GM21786 (cell line): ENCODE measurements around the gene GLI3.

ENCODE experiments used
- ATAC-seq: cut with Tn5 transposase; IDR thresholded peaks from one replicate; pipeline ENCODE4 v1.9.1; 2021; ENCODE audit not compliant: unreplicated experiment

The GLI3 gene

GRCh38 chr7:41975849-41976248, 261.2 kb downstream of the GLI3 start:
- ATAC-seq = no peak

DNA sequence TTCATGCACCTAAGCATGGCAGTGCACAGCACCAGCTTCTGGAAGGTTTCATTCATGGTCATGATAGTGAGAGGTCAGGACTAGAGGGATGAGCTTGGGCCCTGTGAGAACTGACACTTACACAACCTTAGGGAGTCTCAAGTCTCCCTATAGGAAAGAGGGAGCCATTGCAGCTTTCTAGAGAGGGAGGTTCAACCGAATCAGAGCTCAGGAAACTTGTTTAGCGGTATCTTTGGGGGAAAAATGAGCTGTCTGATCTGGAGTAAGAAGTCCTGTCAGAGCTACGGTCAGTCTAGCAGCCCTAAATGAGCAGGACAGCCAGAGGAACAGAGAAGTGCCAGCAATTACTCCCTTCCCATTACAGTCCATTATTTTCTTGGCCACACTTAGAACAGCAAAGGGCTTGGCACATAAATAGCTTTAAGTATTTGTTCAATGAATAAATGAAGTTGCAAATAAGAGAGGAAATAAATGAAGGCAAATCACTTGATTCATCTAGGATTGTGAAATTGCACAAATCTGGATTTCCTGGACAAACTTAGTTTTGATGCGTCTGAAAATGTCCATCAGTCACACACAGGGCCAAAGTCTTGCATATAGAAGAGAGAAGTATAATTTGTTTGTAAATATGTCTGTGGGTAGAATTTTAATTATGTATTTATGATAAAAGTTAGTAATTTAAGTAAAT, 262.0 kb downstream of the GLI3 start:
- ATAC-seq = no peak

GRCh38 chr7:41973202-41973730, 263.7 kb downstream of the GLI3 start:
- ATAC-seq = no peak

GRCh38 chr7:41972776-41973175, 264.2 kb downstream of the GLI3 start:
- no peak for ATAC-seq

GRCh38 chr7:41972270-41972669, 264.7 kb downstream of the GLI3 start:
- no peak for ATAC-seq

DNA sequence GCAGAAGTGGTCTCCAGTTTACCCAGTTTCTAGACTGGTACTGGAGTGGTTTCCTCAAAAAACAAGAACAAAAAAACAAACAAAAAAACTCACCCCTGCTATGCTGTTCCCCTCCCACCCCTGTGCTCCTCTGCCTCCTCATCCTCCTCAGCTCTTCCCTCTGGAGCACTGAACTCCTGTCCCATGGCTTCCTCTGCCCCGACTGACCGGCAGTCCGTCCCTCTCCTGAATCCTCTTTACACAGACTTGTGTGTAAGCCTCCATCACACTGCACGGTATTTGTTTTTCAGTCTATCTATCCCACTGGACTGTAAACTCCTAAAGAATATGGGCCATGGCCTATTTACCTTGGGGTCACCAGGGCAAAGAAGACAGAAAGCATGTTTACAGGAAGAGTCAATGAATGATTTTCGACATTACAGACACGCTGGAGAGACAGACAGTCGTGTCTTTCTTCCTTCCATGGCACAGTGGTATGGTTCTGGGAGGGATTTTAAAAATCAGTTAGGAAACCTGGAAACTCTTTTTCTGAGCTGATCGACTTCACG, 265.3 kb downstream of the GLI3 start:
- no peak for ATAC-seq

GRCh38 chr7:41970941-41971340, 266.1 kb downstream of the GLI3 start:
- no peak for ATAC-seq

GRCh38 chr7:41969561-41970105, 267.4 kb downstream of the GLI3 start:
- no peak for ATAC-seq

GRCh38 chr7:41967156-41967555, 269.9 kb downstream of the GLI3 start:
- no peak for ATAC-seq

- ATAC-seq = no peak
Observed at GRCh38 chr7:41965951-41966505, 271.0 kb downstream of the GLI3 start.

- ATAC-seq = no peak
Observed at GRCh38 chr7:41964849-41965745, 271.9 kb downstream of the GLI3 start.

- ATAC-seq = no peak
Observed at GRCh38 chr7:41964183-41964753, 272.7 kb downstream of the GLI3 start.

DNA sequence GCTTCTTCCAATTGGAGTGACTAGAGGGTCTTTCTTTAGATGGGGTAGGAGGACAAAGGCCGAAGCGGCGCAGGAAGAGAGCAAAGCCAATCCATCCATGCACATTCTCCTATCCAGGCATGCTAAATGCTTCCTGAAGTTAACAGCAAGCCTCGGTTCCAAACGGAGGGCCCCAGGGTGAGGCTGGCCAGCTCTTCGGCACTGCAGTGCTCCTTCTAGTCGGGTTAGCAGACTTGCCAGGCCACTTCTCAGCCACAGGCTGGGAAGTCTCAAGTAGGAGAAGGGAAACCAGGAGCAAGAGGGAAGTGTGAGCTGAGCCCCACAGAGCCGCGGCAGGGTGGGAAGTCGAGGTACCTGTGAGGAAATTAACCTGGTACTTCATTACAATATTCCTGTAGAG, 280.3 kb downstream of the GLI3 start:
- no peak for ATAC-seq

DNA sequence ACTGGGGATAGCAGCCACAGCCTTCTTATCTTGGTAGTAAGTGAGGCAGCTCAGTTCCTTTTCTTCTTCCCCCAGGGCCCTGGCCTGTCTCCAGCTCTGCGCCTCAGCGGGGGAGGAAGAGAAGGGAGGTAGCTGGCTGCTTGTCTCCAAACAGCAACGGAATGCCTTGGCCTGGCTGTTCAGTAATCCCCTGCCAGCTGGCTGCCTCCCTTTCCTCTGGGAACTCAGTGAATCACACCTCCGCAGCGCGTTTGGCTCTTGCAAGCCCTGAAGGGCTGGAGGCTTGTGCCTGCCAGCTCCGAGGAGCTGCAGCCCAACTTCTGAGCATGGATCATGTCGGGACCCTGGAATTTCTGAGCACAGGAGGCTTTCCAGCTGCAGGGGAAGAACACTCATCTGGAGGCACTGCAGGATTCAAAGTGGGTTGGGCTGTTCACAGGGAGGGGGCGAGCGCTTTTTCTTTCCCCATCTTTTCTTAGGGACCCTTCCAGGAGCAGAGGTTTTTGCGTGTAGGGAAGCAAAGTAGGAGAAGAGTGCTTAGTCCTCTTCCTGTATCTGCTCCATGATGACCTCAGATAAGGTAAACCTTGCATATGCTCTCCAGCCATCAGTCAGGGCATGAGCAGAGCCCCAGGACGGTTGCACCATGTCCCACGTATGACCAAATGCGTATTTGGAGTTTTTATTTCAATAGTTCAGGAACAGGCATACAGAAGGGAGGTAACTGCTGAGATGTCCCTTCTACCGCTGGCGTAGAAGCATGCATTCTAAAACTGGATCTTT, 280.9 kb downstream of the GLI3 start:
- no peak for ATAC-seq

DNA sequence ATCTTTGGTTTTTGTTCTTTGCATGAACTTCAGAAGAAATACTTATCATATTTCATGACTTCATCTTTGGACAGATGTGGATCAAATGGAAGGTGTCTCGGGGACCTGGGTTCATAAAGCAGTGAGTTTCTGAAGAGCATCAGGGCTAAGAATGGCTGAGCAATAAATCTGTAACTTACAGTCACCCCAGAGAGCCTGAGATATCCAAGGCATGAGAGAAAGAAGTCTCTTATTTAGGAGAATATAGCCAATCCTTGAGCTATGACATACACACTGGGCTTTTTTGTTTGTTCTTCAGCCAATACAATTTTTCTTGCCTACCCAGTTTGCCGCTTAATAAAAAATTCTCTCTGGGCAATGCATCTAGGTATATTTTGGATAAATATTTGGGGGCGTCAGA, 281.6 kb downstream of the GLI3 start:
- no peak for ATAC-seq

DNA sequence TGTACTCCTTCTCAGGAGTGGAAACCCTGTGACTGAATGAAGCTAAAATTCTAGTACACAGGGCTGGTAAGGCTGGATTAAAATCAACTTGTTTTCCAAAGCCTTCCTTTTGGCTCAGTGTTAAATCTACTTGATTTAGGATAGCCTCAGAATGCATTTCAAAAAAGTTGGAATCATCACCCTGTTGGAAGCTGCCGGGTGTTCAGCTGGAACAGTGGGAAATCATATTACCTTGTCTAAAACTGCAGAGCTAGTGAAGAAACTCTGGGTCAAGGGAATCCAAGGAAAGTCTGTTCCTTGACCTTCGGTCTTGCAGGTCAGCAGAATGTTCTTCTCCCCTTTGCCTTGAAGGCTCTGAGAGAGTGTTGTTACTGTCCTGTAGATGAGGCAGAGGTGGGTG, 282.0 kb downstream of the GLI3 start:
- ATAC-seq = no peak

GRCh38 chr7:41948503-41948902, 288.5 kb downstream of the GLI3 start:
- ATAC-seq = no peak

GRCh38 chr7:41943094-41943577, 293.9 kb downstream of the GLI3 start:
- peak; percentile 89 for ATAC-seq

- ATAC-seq = no peak
Observed at GRCh38 chr7:41942468-41943093, 294.4 kb downstream of the GLI3 start.
